B cell (primary cell): ENCODE measurements around the gene DCHS2. TPM values are rescaled to one million over a fixed set of nuclear protein-coding genes. Genes with fewer than 3 reads are reported as not detected.

Experiments used
- ATAC-seq: fragments of 200-7000 bp; cut with Tn5 transposase; one replicate; pipeline ENCODE4 v1.10.0; 2021; ENCODE audit warnings: low read depth, mild to moderate bottlenecking, moderate number of reproducible peaks, moderate library complexity
- CTCF ChIA-PET: fragments of 350-600 bp; sonication (Branson Sonifier 250); formaldehyde crosslinking; loops from one replicate; lab custom pipeline; 2021; ENCODE audit warnings: antibody characterized with exemption, inconsistent platforms; lab: Charles Lee
- POLR2A ChIA-PET: fragments of 350-600 bp; sonication (Branson Sonifier 250); formaldehyde crosslinking; loops from one replicate; lab custom pipeline; 2021; ENCODE audit warnings: antibody characterized with exemption; lab: Charles Lee
- DNase-seq: peaks from one replicate; pipeline ENCODE4 v3.0.0; 2013
- H2AFZ ChIP-seq: 2 replicates; pipeline ENCODE4 v1.6.1; 2012; ENCODE audit warnings: mild to moderate bottlenecking, low read depth, low read length; ENCODE audit not compliant: insufficient read depth, poor library complexity, severe bottlenecking
- H3K27ac ChIP-seq, 2 donors: 1 replicate in 1 of 2; 2 replicates in 1 of 2; pipeline ENCODE4 v1.5.1; 2012 to 2013; ENCODE audit warnings: low read length in 2 of 2, mild to moderate bottlenecking in 2 of 2, moderate library complexity in 1 of 2
- H3K27me3 ChIP-seq, 4 experiments: fragments of 200-600 bp in 1 of 4; sonication (generic) in 1 of 4; replicated peaks in 1 of 4; 1 replicate in 2 of 4; 2 replicates in 2 of 4; pipeline versions ENCODE4 v1.6.1 to v1.7.0; 2013 to 2016; ENCODE audit warnings: low read length in 3 of 4, mild to moderate bottlenecking in 2 of 4, mixed read lengths in 1 of 4, moderate library complexity in 1 of 4; ENCODE audit not compliant: insufficient read depth in 4 of 4, control insufficient read depth in 3 of 4; ENCODE audit errors: control extremely low read depth in 1 of 4
- H3K36me3 ChIP-seq, 2 experiments: replicated peaks in 1 of 2; 1 replicate in 1 of 2; 2 replicates in 1 of 2; pipeline versions ENCODE4 v1.6.1 to v1.7.1; 2013; ENCODE audit warnings: low read length in 1 of 2; ENCODE audit not compliant: insufficient read depth in 2 of 2, control insufficient read depth in 1 of 2; ENCODE audit errors: control extremely low read depth in 1 of 2, extremely low read depth in 1 of 2
- H3K4me1 ChIP-seq, 2 donors: fragments of 200-600 bp in 1 of 2; sonication (generic) in 1 of 2; 1 replicate in 1 of 2; 2 replicates in 1 of 2; pipeline versions ENCODE4 v1.5.1 to v1.6.1; 2013 to 2017; ENCODE audit warnings: low read length in 2 of 2; ENCODE audit not compliant: control insufficient read depth in 2 of 2, insufficient read depth in 2 of 2
- H3K4me2 ChIP-seq: replicated peaks from 2 replicates; pipeline ENCODE3; 2012; ENCODE audit warnings: mild to moderate bottlenecking, low read depth, low read length; ENCODE audit not compliant: poor library complexity, severe bottlenecking
- H3K4me3 ChIP-seq, 5 experiments: fragments of 200-600 bp in 1 of 5; sonication (generic) in 1 of 5; 1 replicate in 3 of 5; 2 replicates in 2 of 5; pipeline versions ENCODE4 v1.5.1 to v1.7.0; 2011 to 2016; ENCODE audit warnings: low read length in 4 of 5, mild to moderate bottlenecking in 4 of 5, low read depth in 2 of 5, control low read depth in 1 of 5, moderate library complexity in 1 of 5; ENCODE audit not compliant: insufficient read depth in 1 of 5; ENCODE audit errors: control extremely low read depth in 1 of 5, extremely low read depth in 1 of 5
- H3K79me2 ChIP-seq: fragments of 200-600 bp; sonication (generic); one replicate; pipeline ENCODE4 v1.6.0; 2016; ENCODE audit warnings: low read length; ENCODE audit not compliant: control insufficient read depth, insufficient read depth
- H3K9ac ChIP-seq: fragments of 200-600 bp; sonication (generic); 2 replicates; pipeline ENCODE4 v1.6.1; 2017; ENCODE audit warnings: mild to moderate bottlenecking, low read length, moderate library complexity
- H3K9me3 ChIP-seq, 3 donors: one replicate each; pipeline versions ENCODE4 v1.6.1 to v1.7.1; 2013; ENCODE audit warnings: low read length in 2 of 3; ENCODE audit not compliant: control insufficient read depth in 2 of 3, insufficient read depth in 1 of 3; ENCODE audit errors: control extremely low read depth in 1 of 3
- H4K20me1 ChIP-seq: 2 replicates; pipeline ENCODE4 v1.6.0; 2012; ENCODE audit warnings: mild to moderate bottlenecking, low read length; ENCODE audit not compliant: insufficient read depth, control insufficient read depth, poor library complexity, severe bottlenecking
- H3K27ac Mint-ChIP-seq: one replicate; pipeline ENCODE4 v1.8.0; 2021; ENCODE audit warnings: mixed read lengths
- H3K27me3 Mint-ChIP-seq: one replicate; pipeline ENCODE4 v1.8.0; 2021; ENCODE audit warnings: mixed read lengths
- H3K4me1 Mint-ChIP-seq: one replicate; pipeline ENCODE4 v1.8.0; 2021; ENCODE audit warnings: mixed read lengths
- H3K4me3 Mint-ChIP-seq: one replicate; pipeline ENCODE4 v1.8.0; 2021; ENCODE audit warnings: mixed read lengths
- H3K9me3 Mint-ChIP-seq: one replicate; pipeline ENCODE4 v1.8.0; 2022; ENCODE audit warnings: mixed read lengths; ENCODE audit not compliant: insufficient read depth
- CTCF ChIP-seq: fragments of 200-600 bp; IDR thresholded peaks from one replicate; pipeline ENCODE4 v1.8.0; 2022; ENCODE audit warnings: antibody characterized with exemption, mild to moderate bottlenecking
- EZH2 ChIP-seq: IDR thresholded peaks from 2 replicates; pipeline ENCODE4 v1.6.1; 2012; ENCODE audit warnings: borderline replicate concordance, low read depth, mild to moderate bottlenecking, moderate library complexity, low read length; ENCODE audit not compliant: insufficient read depth, poor library complexity, severe bottlenecking
- WGBS: methylation state at CpG from one replicate; pipeline ENCODE4 v1.1.5; 2013; ENCODE audit warnings: missing lambda C conversion rate; ENCODE audit not compliant: insufficient coverage; 5-methylcytosine and 5-hydroxymethylcytosine counted together
- intact Hi-C: fragments of 100-400 bp; cut with micrococcal nuclease; formaldehyde crosslinking; loops from one replicate; pipeline ENCODE4 v1.10.0; 2022
- polyA plus RNA-seq: library from polyadenylated mRNA; depleted of rRNA; stranded (reverse); fragments of >200 nt; gene quantifications from 2 replicates; pipeline ENCODE4 v1.2.3, GENCODE V29; 2012
- total RNA-seq, 2 donors: library from RNA; stranded (reverse); fragments of 120-200 nt in 1 of 2; gene quantifications; 1 replicate in 1 of 2; 2 replicates in 1 of 2; pipeline versions ENCODE4 v1.2.3 to v1.2.4, GENCODE V29; 2013 to 2022

DCHS2 gene
- total and polyA plus RNA-seq, 2 donors (not counting 1 experiment from before 2014, with no cell fraction given) = 0.02 to 0.06 TPM

DNA sequence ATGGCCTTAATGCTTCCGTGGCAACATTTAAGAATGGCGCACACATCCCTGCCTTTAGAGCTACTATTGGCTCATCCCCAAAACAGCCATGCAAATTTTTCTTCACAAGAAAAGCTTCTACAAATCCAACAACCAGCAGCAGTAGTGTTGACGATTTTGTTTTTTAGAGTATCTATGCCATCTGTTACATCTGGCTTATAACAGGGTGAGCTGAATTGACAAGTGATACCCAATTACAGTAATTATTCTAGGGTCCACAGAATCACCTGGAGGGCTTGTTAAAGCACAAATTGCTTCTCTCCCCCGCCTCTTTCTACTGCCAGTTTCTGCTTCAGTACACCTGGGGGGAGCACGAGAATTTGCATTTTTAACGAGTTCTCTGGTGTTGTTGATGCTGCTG lies 34.1 kb downstream of the DCHS2 start:
- POLR2A ChIA-PET = no interaction called here
- intact Hi-C loops = no loop called here
- Histone ChIP-seq H4K20me1 (no peaks in the 10 kb centered on the region), H3K9ac (no peak overlapping the region), H3K4me3 (no peak overlapping the region), H2AFZ (no peak overlapping the region), H3K9me3 (peaks cover 0 to 4% (median 4%) of the 10 kb centered on the region in 3 donors), H3K36me3 (no peaks in the 10 kb centered on the region), H3K27ac (no peak overlapping the region), H3K79me2 (no peaks in the 10 kb centered on the region), H3K4me1 (no peaks in the 10 kb centered on the region), H3K27me3 (peaks cover 0 to 11% (median 0%) of the 10 kb centered on the region in 4 experiments), H3K4me2 (no peak overlapping the region)
- H3K9me3 Mint-ChIP-seq = peaks cover 2% of the 10 kb centered on the region
- WGBS = 100% methylated on average over 2 of the region's 6 CpGs
- CTCF ChIA-PET = no interaction called here
- no peak for TF ChIP-seq CTCF
- TF ChIP-seq EZH2 = no peak
- DNase-seq (no peak), ATAC-seq (no peak)
- H3K27ac Mint-ChIP-seq = no peak overlapping the region
- H3K4me3 Mint-ChIP-seq = no peak overlapping the region
- no peaks in the 10 kb centered on the region for H3K4me1 Mint-ChIP-seq
- H3K27me3 Mint-ChIP-seq = peaks cover 35% of the 10 kb centered on the region

GRCh38 chr4:154456889-154457288 lies 34.7 kb downstream of the DCHS2 start:
- ATAC-seq (no peak), DNase-seq (no peak)
- H3K27me3 Mint-ChIP-seq = peaks cover 31% of the 10 kb centered on the region
- 86% methylated on average over 1 of the region's 2 CpGs for WGBS
- no peaks in the 10 kb centered on the region for H3K4me1 Mint-ChIP-seq
- Histone ChIP-seq H3K27ac (no peak overlapping the region), H3K27me3 (peaks cover 0 to 11% (median 0%) of the 10 kb centered on the region in 4 experiments), H3K9me3 (peaks cover 0 to 4% (median 4%) of the 10 kb centered on the region in 3 donors), H3K4me3 (no peak overlapping the region), H3K79me2 (no peaks in the 10 kb centered on the region), H2AFZ (no peak overlapping the region), H3K4me2 (no peak overlapping the region), H4K20me1 (no peaks in the 10 kb centered on the region), H3K9ac (no peak overlapping the region), H3K4me1 (no peaks in the 10 kb centered on the region), H3K36me3 (no peaks in the 10 kb centered on the region)
- H3K9me3 Mint-ChIP-seq = peaks cover 2% of the 10 kb centered on the region
- no peak for TF ChIP-seq EZH2
- TF ChIP-seq CTCF = no peak
- intact Hi-C loops = no loop called here
- CTCF ChIA-PET = no interaction called here
- H3K4me3 Mint-ChIP-seq = no peak overlapping the region
- H3K27ac Mint-ChIP-seq = no peak overlapping the region
- POLR2A ChIA-PET = no interaction called here
